Gastroesophageal sphincter (tissue), 3 donors: Measurements from ENCODE around the gene GPHN.

Experiments
- CTCF ChIP-seq, 4 experiments: fragments of 200-600 bp in 2 of 4; fragments of 450-650 bp in 2 of 4; sonication (generic) in 1 of 4; IDR thresholded peaks; one replicate each; pipeline ENCODE4 v1.5.1; 2017 to 2019; ENCODE audit warnings: antibody characterized with exemption in 4 of 4, mild to moderate bottlenecking in 2 of 4, moderate library complexity in 2 of 4
- POLR2A ChIP-seq, 2 donors: fragments of 450-650 bp; IDR thresholded peaks; one replicate each; pipeline ENCODE4 v1.6.1; 2017; ENCODE audit warnings: antibody characterized with exemption in 2 of 2, mild to moderate bottlenecking in 2 of 2, moderate library complexity in 1 of 2
- POLR2AphosphoS5 ChIP-seq: sonication (generic); formaldehyde crosslinking; IDR thresholded peaks from one replicate; pipeline ENCODE4 v1.6.1; 2017; ENCODE audit warnings: antibody characterized with exemption

- TF ChIP-seq CTCF (IDR thresholded peaks at IDR 0.05): peak; percentile 51 to 68 (median 60)
- no peak for TF ChIP-seq POLR2AphosphoS5
- no peak for TF ChIP-seq POLR2A (IDR thresholded peaks at IDR 0.05)
Measured at GRCh38 chr14:66624336-66624937, 116.5 kb downstream of the GPHN start.
